ENCODE data around the gene EXD1. TPM values are rescaled to one million over a fixed set of nuclear protein-coding genes. Genes with fewer than 3 reads are reported as not detected.

EXD1 gene
- total and polyA plus RNA-seq, 4 donors: not detected

- no peak overlapping the region for H3K4me3 ChIP-seq (ENCODE audit: low read depth in 1 of 3, low read length in 3 of 3)
- H3K9me3 ChIP-seq (ENCODE audit: control insufficient read depth in 4 of 4, low read length in 3 of 4): no peaks in the 10 kb centered on the region
- H3K27me3 ChIP-seq (ENCODE audit: control insufficient read depth in 4 of 4, insufficient read depth in 4 of 4, low read length in 3 of 4): no peaks in the 10 kb centered on the region
- no peak overlapping the region for H3K27ac ChIP-seq (ENCODE audit: low read depth in 1 of 2, low read length in 2 of 2)
- TF ChIP-seq NR2F2 (IDR thresholded peaks at IDR 0.05) (no peak), EGR1 (IDR thresholded peaks at IDR 0.05; ENCODE audit: low read depth in 2 of 2) (no peak), RXRA (IDR thresholded peaks at IDR 0.05) (no peak), YY1 (IDR thresholded peaks at IDR 0.05) (no peak), TAF1 (conservative IDR thresholded peaks at IDR 0.05) (no peak), HNF4A (conservative IDR thresholded peaks at IDR 0.05) (no peak), ZBTB33 (IDR thresholded peaks at IDR 0.05) (no peak), MAX (IDR thresholded peaks at IDR 0.05) (no peak), HNF4G (IDR thresholded peaks at IDR 0.05) (no peak), FOXA2 (IDR thresholded peaks at IDR 0.05) (no peak), REST (IDR thresholded peaks at IDR 0.05) (no peak), SP1 (IDR thresholded peaks at IDR 0.05) (no peak), GABPA (IDR thresholded peaks at IDR 0.05 in 1 of 2, conservative IDR thresholded peaks at IDR 0.05 in 1 of 2) (no peak), JUND (IDR thresholded peaks at IDR 0.05) (no peak), CTCF (IDR thresholded peaks at IDR 0.05; ENCODE audit: low read depth, low read length, missing input control) (no peak), RAD21 (IDR thresholded peaks at IDR 0.05) (no peak)
- H3K36me3 ChIP-seq (ENCODE audit: control insufficient read depth in 4 of 4, insufficient read depth in 3 of 4, low read depth in 1 of 4, low read length in 3 of 4): no peaks in the 10 kb centered on the region
- no peaks in the 10 kb centered on the region for H3K4me1 ChIP-seq (ENCODE audit: control insufficient read depth in 4 of 4, insufficient read depth in 4 of 4, low read length in 3 of 4)
- DNase-seq (ENCODE audit: low spot score): no peak
- H3K9ac ChIP-seq (ENCODE audit: low read depth in 1 of 2, low read length in 2 of 2): no peak overlapping the region
Observed at GRCh38 chr15:41169086-41169485, 61.5 kb downstream of the EXD1 start.

GRCh38 chr15:41161736-41162135 is 68.8 kb downstream of the EXD1 start:
- no peaks in the 10 kb centered on the region for H3K36me3 ChIP-seq (ENCODE audit: control insufficient read depth in 4 of 4, insufficient read depth in 3 of 4, low read depth in 1 of 4, low read length in 3 of 4)
- no peak overlapping the region for H3K4me3 ChIP-seq (ENCODE audit: low read depth in 1 of 3, low read length in 3 of 3)
- H3K4me1 ChIP-seq (ENCODE audit: control insufficient read depth in 4 of 4, insufficient read depth in 4 of 4, low read length in 3 of 4): no peaks in the 10 kb centered on the region
- no peak for DNase-seq (ENCODE audit: low spot score)
- no peak for TF ChIP-seq ATF3 (IDR thresholded peaks at IDR 0.05)
- H3K27me3 ChIP-seq (ENCODE audit: control insufficient read depth in 4 of 4, insufficient read depth in 4 of 4, low read length in 3 of 4): no peaks in the 10 kb centered on the region
- WGBS: 83% methylated on average over 1 of the region's 1 CpG
- H3K9ac ChIP-seq (ENCODE audit: low read depth in 1 of 2, low read length in 2 of 2): no peak overlapping the region
- H3K27ac ChIP-seq (ENCODE audit: low read depth in 1 of 2, low read length in 2 of 2): no peak overlapping the region
- H3K9me3 ChIP-seq (ENCODE audit: control insufficient read depth in 4 of 4, low read length in 3 of 4): no peaks in the 10 kb centered on the region

All from liver (tissue), 9 donors.